ENCODE measurements around the gene KSR2.
"Not testable (repeated sequence)": the region's sequence is repeated elsewhere in the genome, so short reads cannot be mapped to it uniquely, and the experiment has no call there.

KSR2 gene

DNA sequence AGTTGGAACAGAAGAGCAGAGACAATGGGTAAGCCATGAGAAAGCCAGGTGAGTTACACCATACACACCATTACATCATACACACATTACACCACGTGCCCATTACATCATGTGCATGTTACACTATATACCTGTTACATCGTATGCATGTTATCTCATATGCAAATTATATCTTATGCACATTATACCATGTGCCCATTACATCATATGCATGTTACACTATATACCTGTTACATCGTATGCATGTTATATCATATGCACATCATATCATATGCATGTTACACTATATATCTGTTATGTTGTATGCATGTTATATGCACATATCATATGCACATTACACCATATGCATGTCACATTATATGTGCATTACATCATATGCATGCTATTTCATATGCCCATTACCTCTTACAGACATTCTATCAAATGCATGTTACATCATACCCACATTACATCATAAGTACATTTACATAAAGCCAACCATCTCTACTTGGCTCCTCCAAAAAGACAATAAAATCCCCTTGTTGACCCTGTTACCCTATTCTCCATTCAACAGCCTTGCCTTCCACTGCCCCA is 207.2 kb downstream of the KSR2 start:
- TF ChIP-seq, protein P1, sequence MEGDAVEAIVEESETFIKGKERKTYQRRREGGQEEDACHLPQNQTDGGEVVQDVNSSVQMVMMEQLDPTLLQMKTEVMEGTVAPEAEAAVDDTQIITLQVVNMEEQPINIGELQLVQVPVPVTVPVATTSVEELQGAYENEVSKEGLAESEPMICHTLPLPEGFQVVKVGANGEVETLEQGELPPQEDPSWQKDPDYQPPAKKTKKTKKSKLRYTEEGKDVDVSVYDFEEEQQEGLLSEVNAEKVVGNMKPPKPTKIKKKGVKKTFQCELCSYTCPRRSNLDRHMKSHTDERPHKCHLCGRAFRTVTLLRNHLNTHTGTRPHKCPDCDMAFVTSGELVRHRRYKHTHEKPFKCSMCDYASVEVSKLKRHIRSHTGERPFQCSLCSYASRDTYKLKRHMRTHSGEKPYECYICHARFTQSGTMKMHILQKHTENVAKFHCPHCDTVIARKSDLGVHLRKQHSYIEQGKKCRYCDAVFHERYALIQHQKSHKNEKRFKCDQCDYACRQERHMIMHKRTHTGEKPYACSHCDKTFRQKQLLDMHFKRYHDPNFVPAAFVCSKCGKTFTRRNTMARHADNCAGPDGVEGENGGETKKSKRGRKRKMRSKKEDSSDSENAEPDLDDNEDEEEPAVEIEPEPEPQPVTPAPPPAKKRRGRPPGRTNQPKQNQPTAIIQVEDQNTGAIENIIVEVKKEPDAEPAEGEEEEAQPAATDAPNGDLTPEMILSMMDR (IDR thresholded peaks at IDR 0.05), result no peak
- Histone ChIP-seq H3K9ac (no peak overlapping the region), H3K4me2 (ENCODE audit: low read length) (no peak overlapping the region), H3K79me2 (no peaks in the 10 kb centered on the region), H3K36me3 (ENCODE audit: control insufficient read depth, insufficient read depth, low read length) (no peaks in the 10 kb centered on the region), H3K4me1 (no peaks in the 10 kb centered on the region), H3K4me3 (ENCODE audit: low read depth, low read length) (no peak overlapping the region), H2AFZ (no peak overlapping the region), H3K27ac (no peak overlapping the region), H3K9me3 (ENCODE audit: control insufficient read depth, low read length) (no peaks in the 10 kb centered on the region), H3K27me3 (ENCODE audit: control insufficient read depth, insufficient read depth, low read length) (no peaks in the 10 kb centered on the region)

DNA sequence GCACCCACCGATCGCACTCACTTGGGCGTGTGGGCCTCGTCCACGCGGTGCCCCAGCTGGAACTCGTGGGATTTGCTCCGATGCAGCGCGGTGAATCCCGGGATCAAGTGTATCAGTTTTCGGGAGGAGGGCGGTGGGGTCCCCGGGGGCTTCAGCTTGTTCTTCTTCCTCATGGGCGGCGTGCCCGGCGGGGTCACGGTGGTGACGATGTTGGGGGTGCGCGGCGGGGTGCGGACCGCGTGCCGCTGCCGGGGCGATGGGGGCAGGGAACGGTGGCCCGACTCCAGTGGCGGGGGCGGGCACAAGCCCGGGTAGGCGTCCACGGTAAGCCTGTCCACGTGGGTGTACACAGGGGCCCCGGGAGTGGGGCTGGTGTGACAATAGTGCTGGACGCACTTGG is 207.8 kb downstream of the KSR2 start:
- Histone ChIP-seq H3K27ac (no peak overlapping the region), H3K4me2 (ENCODE audit: low read length) (no peak overlapping the region), H3K9me3 (ENCODE audit: control insufficient read depth, low read length) (no peaks in the 10 kb centered on the region), H3K4me1 (no peaks in the 10 kb centered on the region), H3K36me3 (ENCODE audit: control insufficient read depth, insufficient read depth, low read length) (no peaks in the 10 kb centered on the region), H3K79me2 (no peaks in the 10 kb centered on the region), H3K4me3 (ENCODE audit: low read depth, low read length) (no peak overlapping the region), H3K9ac (no peak overlapping the region), H3K27me3 (ENCODE audit: control insufficient read depth, insufficient read depth, low read length) (no peaks in the 10 kb centered on the region), H2AFZ (no peak overlapping the region)
- TF ChIP-seq, protein P1 (IDR thresholded peaks at IDR 0.05), result no peak

DNA sequence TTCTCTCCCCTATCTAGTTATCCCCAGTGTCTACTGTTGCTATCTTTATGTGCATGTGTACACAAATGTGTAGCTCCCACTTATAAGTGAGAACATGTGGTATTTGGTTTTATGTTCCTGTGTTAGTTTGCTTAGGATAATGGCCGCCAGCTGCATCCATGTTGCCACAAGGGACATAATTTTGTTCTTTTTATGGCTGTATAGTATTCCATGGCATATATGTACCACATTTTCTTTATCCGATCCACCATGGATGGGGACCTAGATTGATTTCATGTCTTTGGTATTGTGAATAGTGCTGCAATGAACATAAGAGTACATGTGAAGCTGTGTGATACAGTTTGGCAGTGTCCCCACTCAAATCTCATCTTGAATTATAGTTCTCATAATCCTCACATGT is 218.1 kb downstream of the KSR2 start:
- H3K9me3 ChIP-seq (ENCODE audit: control insufficient read depth, low read length), result no peaks in the 10 kb centered on the region
- no peak overlapping the region for H3K4me2 ChIP-seq (ENCODE audit: low read length)
- TF ChIP-seq, protein P1 (IDR thresholded peaks at IDR 0.05), result no peak
- no peaks in the 10 kb centered on the region for H3K27me3 ChIP-seq (ENCODE audit: control insufficient read depth, insufficient read depth, low read length)
- H3K79me2 ChIP-seq, result no peaks in the 10 kb centered on the region
- H2AFZ ChIP-seq, result no peak overlapping the region
- no peak overlapping the region for H3K9ac ChIP-seq
- H3K36me3 ChIP-seq (ENCODE audit: control insufficient read depth, insufficient read depth, low read length), result no peaks in the 10 kb centered on the region
- H3K4me1 ChIP-seq, result no peaks in the 10 kb centered on the region
- no peak overlapping the region for H3K4me3 ChIP-seq (ENCODE audit: low read depth, low read length)
- H3K27ac ChIP-seq, result no peak overlapping the region

DNA sequence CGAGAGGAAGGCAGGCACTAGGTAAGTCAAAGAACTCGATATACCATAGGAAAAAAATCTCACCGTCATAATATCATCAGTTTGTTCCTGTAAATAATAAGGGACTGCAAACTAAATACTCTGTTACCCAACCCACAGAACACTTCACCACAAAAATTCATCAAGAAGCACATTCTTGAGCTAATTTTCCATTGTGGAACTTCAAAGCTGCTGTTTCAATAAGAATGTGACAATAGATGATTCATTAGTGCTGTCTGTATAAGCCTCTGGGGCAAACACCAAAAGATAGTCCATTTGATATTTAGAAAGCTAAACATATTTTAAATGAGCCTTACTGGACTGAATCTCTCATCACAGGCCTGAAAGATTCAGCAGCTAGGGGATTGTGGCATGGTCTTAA is 219.4 kb downstream of the KSR2 start:
- Histone ChIP-seq H3K27me3 (ENCODE audit: control insufficient read depth, insufficient read depth, low read length) (no peaks in the 10 kb centered on the region), H2AFZ (no peak overlapping the region), H3K36me3 (ENCODE audit: control insufficient read depth, insufficient read depth, low read length) (no peaks in the 10 kb centered on the region), H3K4me1 (no peaks in the 10 kb centered on the region), H3K79me2 (no peaks in the 10 kb centered on the region), H3K27ac (no peak overlapping the region), H3K4me3 (ENCODE audit: low read depth, low read length) (no peak overlapping the region), H3K4me2 (ENCODE audit: low read length) (no peak overlapping the region), H3K9me3 (ENCODE audit: control insufficient read depth, low read length) (no peaks in the 10 kb centered on the region), H3K9ac (no peak overlapping the region)
- TF ChIP-seq, protein P1 (IDR thresholded peaks at IDR 0.05), result no peak

DNA sequence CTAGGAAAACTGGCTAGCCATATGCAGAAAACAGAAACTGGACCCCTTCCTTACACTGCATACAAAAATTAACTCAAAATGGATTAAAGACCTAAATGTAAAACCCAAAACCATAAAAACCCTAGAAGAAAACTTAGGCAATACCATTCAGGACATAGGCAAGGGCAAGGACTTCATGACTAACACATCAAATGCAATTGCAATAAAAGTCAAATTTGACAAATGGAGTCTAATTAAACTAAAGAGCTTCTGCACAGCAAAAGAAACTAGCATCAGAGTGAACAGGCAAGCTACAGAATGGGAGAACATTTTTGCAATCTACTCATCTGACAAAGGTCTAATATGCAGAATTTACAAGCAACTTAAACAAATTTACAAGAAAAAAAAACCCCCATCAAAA is 222.4 kb downstream of the KSR2 start:
- not testable (repeated sequence) for H2AFZ ChIP-seq; H3K79me2 ChIP-seq; H3K36me3 ChIP-seq (ENCODE audit: control insufficient read depth, insufficient read depth, low read length); H3K27me3 ChIP-seq (ENCODE audit: control insufficient read depth, insufficient read depth, low read length); H3K9me3 ChIP-seq (ENCODE audit: control insufficient read depth, low read length); H3K9ac ChIP-seq; H3K27ac ChIP-seq; H3K4me3 ChIP-seq (ENCODE audit: low read depth, low read length); H3K4me1 ChIP-seq; H3K4me2 ChIP-seq (ENCODE audit: low read length)

All from parathyroid adenoma (tissue), 2 donors.